HEK293 (cell line): ENCODE data around the gene TPBGL.

Experiments
- BCL11A ChIP-seq: fragments of 450-650 bp; formaldehyde crosslinking; IDR thresholded peaks from 2 replicates; pipeline ENCODE4 v1.5.1; 2016; ENCODE audit warnings: low read depth, missing biosample characterization, missing genetic modification characterization
- HOXA7 ChIP-seq: sonication (generic); formaldehyde crosslinking; IDR thresholded peaks from 2 replicates; pipeline ENCODE4 v1.8.1; 2022; ENCODE audit warnings: missing genetic modification reagents, borderline replicate concordance
- KLF1 ChIP-seq: fragments of 450-650 bp; formaldehyde crosslinking; IDR thresholded peaks from 2 replicates; pipeline ENCODE4 v1.5.1; 2016; ENCODE audit warnings: missing biosample characterization, missing genetic modification characterization
- KLF8 ChIP-seq: fragments of 450-650 bp; formaldehyde crosslinking; IDR thresholded peaks from 2 replicates; pipeline ENCODE4 v1.5.1; 2016; ENCODE audit warnings: missing biosample characterization, missing genetic modification characterization
- KLF9 ChIP-seq: fragments of 450-650 bp; formaldehyde crosslinking; IDR thresholded peaks from 2 replicates; pipeline ENCODE4 v1.5.1; 2016; ENCODE audit warnings: missing biosample characterization, missing genetic modification characterization, low read depth
- RBAK ChIP-seq: fragments of 450-650 bp; formaldehyde crosslinking; IDR thresholded peaks from 2 replicates; pipeline ENCODE4 v1.5.1; 2016; ENCODE audit warnings: missing biosample characterization, missing genetic modification characterization
- SETDB1 ChIP-seq: IDR thresholded peaks from one replicate; pipeline ENCODE4 v1.6.1; 2017; ENCODE audit warnings: mild to moderate bottlenecking, low read length, moderate library complexity, mixed read lengths; ENCODE audit not compliant: insufficient read length
- ZBTB20 ChIP-seq: fragments of 450-650 bp; formaldehyde crosslinking; IDR thresholded peaks from 2 replicates; pipeline ENCODE4 v1.5.1; 2016; ENCODE audit warnings: missing biosample characterization, missing genetic modification characterization
- ZBTB21 ChIP-seq: fragments of 450-650 bp; formaldehyde crosslinking; IDR thresholded peaks from 2 replicates; pipeline ENCODE4 v1.5.1; 2017; ENCODE audit warnings: missing biosample characterization, missing genetic modification characterization
- ZBTB8A ChIP-seq: fragments of 450-650 bp; formaldehyde crosslinking; IDR thresholded peaks from 2 replicates; pipeline ENCODE4 v1.5.1; 2016; ENCODE audit warnings: missing biosample characterization, missing genetic modification characterization
- ZNF112 ChIP-seq: fragments of 450-650 bp; formaldehyde crosslinking; IDR thresholded peaks from 2 replicates; pipeline ENCODE4 v1.5.0; 2017; ENCODE audit warnings: missing biosample characterization, missing genetic modification characterization
- ZNF157 ChIP-seq: fragments of 450-650 bp; formaldehyde crosslinking; IDR thresholded peaks from 2 replicates; pipeline ENCODE4 v1.5.1; 2016; ENCODE audit warnings: missing biosample characterization, missing genetic modification characterization
- ZNF175 ChIP-seq: fragments of 450-650 bp; formaldehyde crosslinking; IDR thresholded peaks from 2 replicates; pipeline ENCODE4 v1.5.1; 2016; ENCODE audit warnings: missing biosample characterization, missing genetic modification characterization
- ZNF19 ChIP-seq: fragments of 450-650 bp; formaldehyde crosslinking; IDR thresholded peaks from 2 replicates; pipeline ENCODE4; 2016; ENCODE audit warnings: missing biosample characterization, missing genetic modification characterization, low read depth
- ZNF248 ChIP-seq: fragments of 450-650 bp; formaldehyde crosslinking; IDR thresholded peaks from 2 replicates; pipeline ENCODE4 v1.5.1; 2017; ENCODE audit warnings: missing biosample characterization, missing genetic modification characterization
- ZNF292 ChIP-seq: fragments of 450-650 bp; formaldehyde crosslinking; IDR thresholded peaks from 2 replicates; pipeline ENCODE4 v1.5.1; 2016; ENCODE audit warnings: low read depth, missing biosample characterization, missing genetic modification characterization, borderline replicate concordance
- ZNF341 ChIP-seq: fragments of 450-650 bp; formaldehyde crosslinking; IDR thresholded peaks from 2 replicates; pipeline ENCODE4; 2016; ENCODE audit warnings: low read depth, missing biosample characterization, missing genetic modification characterization
- ZNF350 ChIP-seq: fragments of 450-650 bp; formaldehyde crosslinking; IDR thresholded peaks from 2 replicates; pipeline ENCODE4 v1.5.0; 2017; ENCODE audit warnings: missing biosample characterization, mild to moderate bottlenecking, missing genetic modification characterization
- ZNF391 ChIP-seq: fragments of 450-650 bp; formaldehyde crosslinking; IDR thresholded peaks from 2 replicates; pipeline ENCODE4 v1.5.1; 2016; ENCODE audit warnings: low read depth, missing biosample characterization, missing genetic modification characterization, borderline replicate concordance
- ZNF433 ChIP-seq: fragments of 450-650 bp; formaldehyde crosslinking; IDR thresholded peaks from 2 replicates; pipeline ENCODE4 v1.5.1; 2016; ENCODE audit warnings: missing biosample characterization, missing genetic modification characterization, low read depth
- ZNF530 ChIP-seq: fragments of 450-650 bp; formaldehyde crosslinking; IDR thresholded peaks from 2 replicates; pipeline ENCODE4 v1.5.1; 2016; ENCODE audit warnings: low read depth, missing biosample characterization, missing genetic modification characterization
- ZNF549 ChIP-seq: fragments of 450-650 bp; IDR thresholded peaks from 2 replicates; pipeline ENCODE4 v1.5.1; 2018; ENCODE audit warnings: missing biosample characterization, missing genetic modification characterization, mild to moderate bottlenecking, inconsistent platforms, moderate library complexity
- ZNF555 ChIP-seq: fragments of 450-650 bp; formaldehyde crosslinking; conservative IDR thresholded peaks from 2 replicates; pipeline ENCODE4 v1.5.1; 2017; ENCODE audit warnings: missing biosample characterization, mild to moderate bottlenecking, missing genetic modification characterization, inconsistent platforms
- ZNF654 ChIP-seq: fragments of 450-650 bp; formaldehyde crosslinking; IDR thresholded peaks from 2 replicates; pipeline ENCODE4 v1.5.1; 2016; ENCODE audit warnings: low read depth, missing biosample characterization, missing genetic modification characterization
- ZNF701 ChIP-seq: fragments of 450-650 bp; formaldehyde crosslinking; IDR thresholded peaks from 2 replicates; pipeline ENCODE4 v1.5.1; 2016; ENCODE audit warnings: missing biosample characterization, missing genetic modification characterization
- ZNF792 ChIP-seq: fragments of 450-650 bp; formaldehyde crosslinking; IDR thresholded peaks from 2 replicates; pipeline ENCODE4 v1.5.1; 2016; ENCODE audit warnings: missing biosample characterization, missing genetic modification characterization
- ZNF837 ChIP-seq: fragments of 450-650 bp; formaldehyde crosslinking; IDR thresholded peaks from 2 replicates; pipeline ENCODE4 v1.5.1; 2016; ENCODE audit warnings: missing biosample characterization, missing genetic modification characterization
- TF ChIP-seq, protein P1 (sequence below): fragments of 450-650 bp; formaldehyde crosslinking; IDR thresholded peaks from 2 replicates; pipeline ENCODE4 v1.5.1; 2016; ENCODE audit warnings: missing biosample characterization, missing genetic modification characterization
- TF ChIP-seq, protein P2 (sequence below): fragments of 450-650 bp; formaldehyde crosslinking; IDR thresholded peaks from 2 replicates; pipeline ENCODE4 v1.5.1; 2016; ENCODE audit warnings: missing biosample characterization, missing genetic modification characterization
- TF ChIP-seq, protein P3 (sequence below): fragments of 450-650 bp; formaldehyde crosslinking; IDR thresholded peaks from 2 replicates; pipeline ENCODE4 v1.5.1; 2016; ENCODE audit warnings: missing biosample characterization, missing genetic modification characterization, borderline replicate concordance
- TF ChIP-seq, protein P4 (sequence below): fragments of 450-650 bp; formaldehyde crosslinking; IDR thresholded peaks from 2 replicates; pipeline ENCODE4 v1.5.1; 2017; ENCODE audit warnings: missing biosample characterization, missing genetic modification characterization
- TF ChIP-seq, protein P5 (sequence below): fragments of 450-650 bp; formaldehyde crosslinking; IDR thresholded peaks from 2 replicates; pipeline ENCODE4 v1.5.1; 2016; ENCODE audit warnings: missing biosample characterization, missing genetic modification characterization

TPBGL gene

DNA sequence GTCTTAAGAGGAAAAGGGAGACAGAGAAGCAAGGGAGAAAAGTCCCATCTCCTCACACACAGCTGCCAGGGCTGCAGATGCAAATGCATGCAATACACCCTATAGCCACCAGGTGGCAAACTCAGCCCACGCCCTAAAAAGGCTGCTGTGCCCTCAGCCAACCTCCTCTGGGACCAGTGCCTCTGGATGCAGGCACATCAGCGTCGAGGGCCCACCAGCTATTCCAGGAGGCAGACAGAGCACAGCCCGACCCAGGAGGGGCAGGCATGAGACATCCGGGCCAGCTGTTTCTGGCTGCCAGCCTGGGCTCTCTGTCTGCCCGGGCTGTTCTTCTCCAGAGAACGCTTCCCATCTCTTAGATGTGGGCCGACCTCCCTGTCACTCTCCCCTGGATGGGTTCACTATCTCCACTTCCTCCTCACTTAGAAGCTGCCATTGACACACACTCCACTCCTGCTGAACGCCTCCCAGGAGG, 39.7 kb downstream of the TPBGL start (continued):
- TF ChIP-seq ZNF654 (tag by site-specific recombination) = peak; percentile 65
- TF ChIP-seq, protein P1, sequence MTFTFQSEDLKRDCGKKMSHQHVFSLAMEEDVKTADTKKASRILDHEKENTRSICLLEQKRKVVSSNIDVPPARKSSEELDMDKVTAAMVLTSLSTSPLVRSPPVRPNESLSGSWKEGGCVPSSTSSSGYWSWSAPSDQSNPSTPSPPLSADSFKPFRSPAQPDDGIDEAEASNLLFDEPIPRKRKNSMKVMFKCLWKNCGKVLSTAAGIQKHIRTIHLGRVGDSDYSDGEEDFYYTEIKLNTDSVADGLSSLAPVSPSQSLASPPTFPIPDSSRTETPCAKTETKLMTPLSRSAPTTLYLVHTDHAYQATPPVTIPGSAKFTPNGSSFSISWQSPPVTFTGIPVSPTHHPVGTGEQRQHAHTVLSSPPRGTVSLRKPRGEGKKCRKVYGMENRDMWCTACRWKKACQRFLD (tag by site-specific recombination) = no peak
- TF ChIP-seq ZNF350 (tag by site-specific recombination) = no peak
- TF ChIP-seq, protein P2, sequence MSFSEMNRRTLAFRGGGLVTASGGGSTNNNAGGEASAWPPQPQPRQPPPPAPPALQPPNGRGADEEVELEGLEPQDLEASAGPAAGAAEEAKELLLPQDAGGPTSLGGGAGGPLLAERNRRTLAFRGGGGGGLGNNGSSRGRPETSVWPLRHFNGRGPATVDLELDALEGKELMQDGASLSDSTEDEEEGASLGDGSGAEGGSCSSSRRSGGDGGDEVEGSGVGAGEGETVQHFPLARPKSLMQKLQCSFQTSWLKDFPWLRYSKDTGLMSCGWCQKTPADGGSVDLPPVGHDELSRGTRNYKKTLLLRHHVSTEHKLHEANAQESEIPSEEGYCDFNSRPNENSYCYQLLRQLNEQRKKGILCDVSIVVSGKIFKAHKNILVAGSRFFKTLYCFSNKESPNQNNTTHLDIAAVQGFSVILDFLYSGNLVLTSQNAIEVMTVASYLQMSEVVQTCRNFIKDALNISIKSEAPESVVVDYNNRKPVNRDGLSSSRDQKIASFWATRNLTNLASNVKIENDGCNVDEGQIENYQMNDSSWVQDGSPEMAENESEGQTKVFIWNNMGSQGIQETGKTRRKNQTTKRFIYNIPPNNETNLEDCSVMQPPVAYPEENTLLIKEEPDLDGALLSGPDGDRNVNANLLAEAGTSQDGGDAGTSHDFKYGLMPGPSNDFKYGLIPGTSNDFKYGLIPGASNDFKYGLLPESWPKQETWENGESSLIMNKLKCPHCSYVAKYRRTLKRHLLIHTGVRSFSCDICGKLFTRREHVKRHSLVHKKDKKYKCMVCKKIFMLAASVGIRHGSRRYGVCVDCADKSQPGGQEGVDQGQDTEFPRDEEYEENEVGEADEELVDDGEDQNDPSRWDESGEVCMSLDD (tag by site-specific recombination) = no peak
- TF ChIP-seq ZNF248 (tag by site-specific recombination) = no peak
- TF ChIP-seq ZNF19 = no peak
- peak; percentile 67 for TF ChIP-seq ZNF341
- peak; percentile 72; the same call in 1 of the 2 replicates for TF ChIP-seq ZBTB20 (tag by site-specific recombination)
- no peak for TF ChIP-seq ZNF530 (tag by site-specific recombination)
- no peak for TF ChIP-seq ZNF391 (tag by site-specific recombination)
- no peak for TF ChIP-seq KLF8
- no peak for TF ChIP-seq RBAK (tag by site-specific recombination)
- TF ChIP-seq, protein P3, sequence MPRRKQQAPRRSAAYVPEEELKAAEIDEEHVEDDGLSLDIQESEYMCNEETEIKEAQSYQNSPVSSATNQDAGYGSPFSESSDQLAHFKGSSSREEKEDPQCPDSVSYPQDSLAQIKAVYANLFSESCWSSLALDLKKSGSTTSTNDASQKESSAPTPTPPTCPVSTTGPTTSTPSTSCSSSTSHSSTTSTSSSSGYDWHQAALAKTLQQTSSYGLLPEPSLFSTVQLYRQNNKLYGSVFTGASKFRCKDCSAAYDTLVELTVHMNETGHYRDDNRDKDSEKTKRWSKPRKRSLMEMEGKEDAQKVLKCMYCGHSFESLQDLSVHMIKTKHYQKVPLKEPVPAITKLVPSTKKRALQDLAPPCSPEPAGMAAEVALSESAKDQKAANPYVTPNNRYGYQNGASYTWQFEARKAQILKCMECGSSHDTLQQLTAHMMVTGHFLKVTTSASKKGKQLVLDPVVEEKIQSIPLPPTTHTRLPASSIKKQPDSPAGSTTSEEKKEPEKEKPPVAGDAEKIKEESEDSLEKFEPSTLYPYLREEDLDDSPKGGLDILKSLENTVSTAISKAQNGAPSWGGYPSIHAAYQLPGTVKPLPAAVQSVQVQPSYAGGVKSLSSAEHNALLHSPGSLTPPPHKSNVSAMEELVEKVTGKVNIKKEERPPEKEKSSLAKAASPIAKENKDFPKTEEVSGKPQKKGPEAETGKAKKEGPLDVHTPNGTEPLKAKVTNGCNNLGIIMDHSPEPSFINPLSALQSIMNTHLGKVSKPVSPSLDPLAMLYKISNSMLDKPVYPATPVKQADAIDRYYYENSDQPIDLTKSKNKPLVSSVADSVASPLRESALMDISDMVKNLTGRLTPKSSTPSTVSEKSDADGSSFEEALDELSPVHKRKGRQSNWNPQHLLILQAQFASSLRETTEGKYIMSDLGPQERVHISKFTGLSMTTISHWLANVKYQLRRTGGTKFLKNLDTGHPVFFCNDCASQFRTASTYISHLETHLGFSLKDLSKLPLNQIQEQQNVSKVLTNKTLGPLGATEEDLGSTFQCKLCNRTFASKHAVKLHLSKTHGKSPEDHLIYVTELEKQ (tag by site-specific recombination) = no peak
- TF ChIP-seq, protein P4, sequence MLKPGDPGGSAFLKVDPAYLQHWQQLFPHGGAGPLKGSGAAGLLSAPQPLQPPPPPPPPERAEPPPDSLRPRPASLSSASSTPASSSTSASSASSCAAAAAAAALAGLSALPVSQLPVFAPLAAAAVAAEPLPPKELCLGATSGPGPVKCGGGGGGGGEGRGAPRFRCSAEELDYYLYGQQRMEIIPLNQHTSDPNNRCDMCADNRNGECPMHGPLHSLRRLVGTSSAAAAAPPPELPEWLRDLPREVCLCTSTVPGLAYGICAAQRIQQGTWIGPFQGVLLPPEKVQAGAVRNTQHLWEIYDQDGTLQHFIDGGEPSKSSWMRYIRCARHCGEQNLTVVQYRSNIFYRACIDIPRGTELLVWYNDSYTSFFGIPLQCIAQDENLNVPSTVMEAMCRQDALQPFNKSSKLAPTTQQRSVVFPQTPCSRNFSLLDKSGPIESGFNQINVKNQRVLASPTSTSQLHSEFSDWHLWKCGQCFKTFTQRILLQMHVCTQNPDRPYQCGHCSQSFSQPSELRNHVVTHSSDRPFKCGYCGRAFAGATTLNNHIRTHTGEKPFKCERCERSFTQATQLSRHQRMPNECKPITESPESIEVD (tag by site-specific recombination) = no peak
- TF ChIP-seq ZBTB21 = no peak
- TF ChIP-seq ZNF292 (tag by site-specific recombination) = no peak
- no peak for TF ChIP-seq HOXA7 (CRISPR knock-in tag)
- TF ChIP-seq, protein P5, sequence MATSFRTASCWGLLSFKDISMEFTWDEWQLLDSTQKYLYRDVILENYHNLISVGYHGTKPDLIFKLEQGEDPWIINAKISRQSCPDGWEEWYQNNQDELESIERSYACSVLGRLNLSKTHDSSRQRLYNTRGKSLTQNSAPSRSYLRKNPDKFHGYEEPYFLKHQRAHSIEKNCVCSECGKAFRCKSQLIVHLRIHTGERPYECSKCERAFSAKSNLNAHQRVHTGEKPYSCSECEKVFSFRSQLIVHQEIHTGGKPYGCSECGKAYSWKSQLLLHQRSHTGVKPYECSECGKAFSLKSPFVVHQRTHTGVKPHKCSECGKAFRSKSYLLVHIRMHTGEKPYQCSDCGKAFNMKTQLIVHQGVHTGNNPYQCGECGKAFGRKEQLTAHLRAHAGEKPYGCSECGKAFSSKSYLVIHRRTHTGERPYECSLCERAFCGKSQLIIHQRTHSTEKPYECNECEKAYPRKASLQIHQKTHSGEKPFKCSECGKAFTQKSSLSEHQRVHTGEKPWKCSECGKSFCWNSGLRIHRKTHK (tag by site-specific recombination) = no peak
- peak; percentile 95 for TF ChIP-seq ZBTB8A (tag by site-specific recombination)
- TF ChIP-seq ZNF549 (tag by site-specific recombination) = no peak
- TF ChIP-seq ZNF555 (tag by site-specific recombination) = no peak
- no peak for TF ChIP-seq ZNF175
- no peak for TF ChIP-seq ZNF701 (tag by site-specific recombination)
- TF ChIP-seq KLF1 = no peak
- no peak for TF ChIP-seq ZNF792 (tag by site-specific recombination)
- no peak for TF ChIP-seq ZNF112 (tag by site-specific recombination)
- no peak for TF ChIP-seq SETDB1
- no peak for TF ChIP-seq ZNF157
- no peak for TF ChIP-seq BCL11A (tag by site-specific recombination)
- TF ChIP-seq ZNF433 (tag by site-specific recombination) = no peak
- no peak for TF ChIP-seq ZNF837 (tag by site-specific recombination)
- TF ChIP-seq KLF9 (tag by site-specific recombination) = no peak
